Tibial artery (tissue), 4 donors: ENCODE results near the gene BRF1.
A peak's percentile ranks its signal among the peaks of the same experiment; 100 is the strongest.
"Not testable (repeated sequence)": the region's sequence is repeated elsewhere in the genome, so short reads cannot be mapped to it uniquely, and the experiment has no call there.

Source experiments
- DNase-seq, 2 donors: peaks; one replicate each; pipeline ENCODE4 v3.0.0-alpha.2; 2019
- H3K27ac ChIP-seq, 2 donors: fragments of 200-600 bp; sonication (generic) in 1 of 2; 1 replicate in 1 of 2; 2 replicates in 1 of 2; pipeline ENCODE4 v1.5.1; 2018 to 2019; ENCODE audit warnings: mild to moderate bottlenecking in 1 of 2
- H3K27me3 ChIP-seq, 2 donors: fragments of 200-600 bp; sonication (generic) in 1 of 2; one replicate each; pipeline versions ENCODE4 v1.5.1 to v1.6.0; 2016 to 2019
- H3K36me3 ChIP-seq, 3 donors: fragments of 200-600 bp; sonication (generic) in 2 of 3; one replicate each; pipeline ENCODE4 v1.5.1; 2016 to 2019; ENCODE audit warnings: mild to moderate bottlenecking in 2 of 3
- H3K4me1 ChIP-seq, 4 donors: fragments of 200-600 bp; sonication (generic) in 2 of 4; 1 replicate in 3 of 4; 2 replicates in 1 of 4; pipeline ENCODE4 v1.5.1; 2016 to 2019
- H3K4me3 ChIP-seq, 2 donors: fragments of 200-600 bp; sonication (generic) in 1 of 2; 1 replicate in 1 of 2; 2 replicates in 1 of 2; pipeline ENCODE4 v1.5.1; 2018 to 2019; ENCODE audit warnings: mild to moderate bottlenecking in 2 of 2
- H3K9me3 ChIP-seq, 3 donors: fragments of 200-600 bp; sonication (generic) in 1 of 3; one replicate each; pipeline ENCODE4 v1.5.1; 2016 to 2019
- intact Hi-C: fragments of 100-400 bp; cut with DNase I; formaldehyde crosslinking; loops from one replicate; pipeline ENCODE4 v1.15.0; 2023; ENCODE audit warnings: low total_unique reads
- TF ChIP-seq, protein P1 (sequence below), 2 experiments: fragments of 200-600 bp in 1 of 2; fragments of 450-650 bp in 1 of 2; IDR thresholded peaks; one replicate each; pipeline ENCODE4 v1.5.1; 2017 to 2019; ENCODE audit warnings: antibody characterized with exemption in 2 of 2, mild to moderate bottlenecking in 1 of 2, moderate library complexity in 1 of 2

The BRF1 gene

DNA sequence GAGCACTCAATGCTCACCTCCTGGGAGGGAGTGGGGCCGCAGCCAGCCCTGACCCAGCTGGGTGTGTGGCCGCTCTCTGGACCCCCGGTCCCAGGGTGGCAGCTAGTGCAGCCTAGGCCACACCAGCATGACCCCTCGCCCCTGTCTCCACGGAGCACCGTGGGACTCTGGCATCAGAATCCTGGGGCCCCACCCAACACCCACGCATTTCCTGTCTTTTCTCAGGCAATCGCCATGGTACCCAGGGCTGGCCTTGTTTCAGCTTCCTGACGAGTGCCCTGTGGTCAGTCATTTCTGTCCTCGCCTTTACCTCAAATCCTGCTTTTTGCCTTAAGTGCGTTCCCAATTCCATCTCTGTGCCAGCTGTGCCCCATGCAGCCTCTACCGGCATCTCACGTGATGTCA is 29.7 kb upstream of the BRF1 start:
- DNase-seq, result peak; percentile 45 to 72
- Histone ChIP-seq H3K4me1 (peaks cover 0 to 32% (median 18%) of the 10 kb centered on the region in 4 donors), H3K9me3 (no peaks in the 10 kb centered on the region), H3K27ac (peak overlapping the region in 1 of 2 donors; percentile 41), H3K4me3 (no peak overlapping the region), H3K36me3 (no peaks in the 10 kb centered on the region), H3K27me3 (no peaks in the 10 kb centered on the region)
- TF ChIP-seq, protein P1, sequence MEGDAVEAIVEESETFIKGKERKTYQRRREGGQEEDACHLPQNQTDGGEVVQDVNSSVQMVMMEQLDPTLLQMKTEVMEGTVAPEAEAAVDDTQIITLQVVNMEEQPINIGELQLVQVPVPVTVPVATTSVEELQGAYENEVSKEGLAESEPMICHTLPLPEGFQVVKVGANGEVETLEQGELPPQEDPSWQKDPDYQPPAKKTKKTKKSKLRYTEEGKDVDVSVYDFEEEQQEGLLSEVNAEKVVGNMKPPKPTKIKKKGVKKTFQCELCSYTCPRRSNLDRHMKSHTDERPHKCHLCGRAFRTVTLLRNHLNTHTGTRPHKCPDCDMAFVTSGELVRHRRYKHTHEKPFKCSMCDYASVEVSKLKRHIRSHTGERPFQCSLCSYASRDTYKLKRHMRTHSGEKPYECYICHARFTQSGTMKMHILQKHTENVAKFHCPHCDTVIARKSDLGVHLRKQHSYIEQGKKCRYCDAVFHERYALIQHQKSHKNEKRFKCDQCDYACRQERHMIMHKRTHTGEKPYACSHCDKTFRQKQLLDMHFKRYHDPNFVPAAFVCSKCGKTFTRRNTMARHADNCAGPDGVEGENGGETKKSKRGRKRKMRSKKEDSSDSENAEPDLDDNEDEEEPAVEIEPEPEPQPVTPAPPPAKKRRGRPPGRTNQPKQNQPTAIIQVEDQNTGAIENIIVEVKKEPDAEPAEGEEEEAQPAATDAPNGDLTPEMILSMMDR (IDR thresholded peaks at IDR 0.05), result no peak
- intact Hi-C loops, result no loop called here

DNA sequence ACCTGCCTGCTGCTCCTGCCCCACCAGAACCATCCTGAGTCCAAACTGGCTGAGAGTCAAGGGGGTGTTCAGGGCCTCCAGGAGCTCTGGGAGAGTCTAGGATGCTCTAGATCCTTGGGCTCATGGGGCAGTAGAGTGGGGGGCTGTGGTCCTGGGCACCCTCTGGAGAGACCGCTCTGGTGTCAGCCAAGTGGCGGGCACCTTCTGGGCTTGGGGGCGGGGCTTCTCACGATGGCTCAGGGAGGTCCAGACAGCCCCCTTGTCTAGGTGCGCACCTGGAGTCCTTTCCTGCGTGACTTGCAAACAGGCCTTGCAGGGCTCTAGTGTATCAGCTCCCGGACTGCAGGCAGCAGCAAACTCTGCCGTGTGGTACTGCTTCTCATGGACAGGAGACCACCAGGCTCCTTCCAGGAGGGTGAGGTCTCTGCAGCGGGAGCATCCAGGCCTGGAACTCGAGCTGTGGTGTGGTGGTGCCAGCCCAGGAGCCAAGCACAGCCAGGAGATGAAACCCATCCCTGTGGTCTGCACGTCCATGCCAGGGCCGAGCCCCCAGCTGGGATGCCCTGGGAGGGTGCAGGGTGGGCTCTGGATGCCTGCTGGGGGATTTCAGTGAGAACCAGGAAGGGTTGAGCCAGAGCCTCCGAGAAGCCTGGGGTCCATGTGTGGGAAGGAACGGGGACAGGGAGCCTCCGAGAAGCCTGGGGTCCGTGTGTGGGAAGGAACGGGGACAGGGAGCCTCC is 28.8 kb upstream of the BRF1 start:
- TF ChIP-seq, protein P1 (IDR thresholded peaks at IDR 0.05), result no peak
- no peak for DNase-seq
- H3K27ac ChIP-seq, result no peak overlapping the region
- H3K27me3 ChIP-seq, result no peaks in the 10 kb centered on the region
- no peak overlapping the region for H3K4me3 ChIP-seq
- H3K36me3 ChIP-seq, result no peaks in the 10 kb centered on the region
- peaks cover 0 to 39% (median 24%) of the 10 kb centered on the region in 4 donors for H3K4me1 ChIP-seq
- no peaks in the 10 kb centered on the region for H3K9me3 ChIP-seq
- intact Hi-C loops, result no loop called here

DNA sequence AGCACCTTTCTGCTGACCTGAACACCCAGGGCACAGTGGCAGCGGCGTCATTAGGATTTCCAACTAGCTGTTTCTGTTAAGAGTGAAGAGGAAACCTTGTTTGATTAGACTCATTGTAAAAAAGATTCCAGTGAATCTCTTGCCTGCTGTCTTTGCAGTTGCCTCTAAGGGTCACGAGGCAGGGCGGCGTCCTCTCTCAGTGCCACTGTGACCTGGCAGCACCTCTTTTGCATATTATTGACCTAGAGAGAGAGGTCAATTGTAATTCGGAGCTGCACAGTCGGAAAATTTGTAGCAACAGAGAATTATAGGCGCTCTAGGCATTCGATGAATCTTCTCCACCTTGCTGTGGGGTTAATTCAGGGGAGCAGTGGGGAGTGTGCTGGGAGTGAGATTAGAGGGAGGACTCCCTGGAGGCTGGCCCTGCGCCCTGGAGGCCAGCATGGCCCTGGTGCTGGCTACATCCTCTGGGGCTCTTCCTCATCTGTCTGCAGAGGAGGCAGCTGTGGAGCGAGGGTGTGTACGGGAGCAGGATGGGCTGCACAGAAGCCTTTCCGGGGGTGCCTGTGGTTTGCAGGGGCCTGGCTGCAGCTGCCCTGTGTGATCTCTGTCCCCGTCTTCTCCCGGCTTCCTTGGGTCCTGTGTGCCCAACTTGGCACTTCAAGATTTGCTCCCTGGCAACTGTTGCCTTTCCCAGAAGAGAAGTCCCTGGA is 28.0 kb upstream of the BRF1 start:
- Histone ChIP-seq H3K9me3 (no peaks in the 10 kb centered on the region), H3K27ac (no peak overlapping the region), H3K4me3 (no peak overlapping the region), H3K36me3 (no peaks in the 10 kb centered on the region), H3K4me1 (peaks cover 0 to 47% (median 30%) of the 10 kb centered on the region in 4 donors), H3K27me3 (no peaks in the 10 kb centered on the region)
- intact Hi-C loops, result no loop called here
- TF ChIP-seq, protein P1 (IDR thresholded peaks at IDR 0.05), result no peak
- DNase-seq, result no peak

DNA sequence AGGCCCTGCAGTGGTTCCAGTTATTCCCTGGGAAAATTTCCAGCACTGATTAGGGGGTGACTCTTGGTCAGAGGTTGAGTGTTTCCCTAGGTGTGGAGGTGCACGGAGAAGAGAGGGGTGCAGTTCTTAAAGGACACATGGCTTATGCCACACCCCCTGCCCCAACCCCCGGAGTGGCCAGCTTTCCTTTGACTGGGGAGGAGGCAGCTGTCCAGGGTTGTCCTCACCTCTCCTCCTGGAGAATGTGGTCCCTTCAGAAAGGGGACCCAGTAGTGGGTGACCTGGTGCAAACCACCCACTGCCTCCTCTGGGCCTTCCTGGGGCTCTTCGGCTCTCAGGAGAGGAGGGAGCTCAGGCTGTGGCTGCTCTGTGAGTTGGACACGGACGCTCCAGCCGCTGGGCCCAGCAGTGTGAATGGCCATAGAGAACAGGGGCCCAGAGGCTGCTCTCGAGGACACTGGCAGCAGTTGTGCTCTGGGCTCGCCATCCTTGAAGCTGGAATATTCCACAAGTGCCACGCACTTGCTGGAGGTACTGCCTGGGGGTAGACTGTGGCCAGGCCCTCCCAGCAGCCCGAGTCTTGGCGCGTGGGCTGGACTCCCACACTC is 27.4 kb upstream of the BRF1 start:
- H3K4me1 ChIP-seq, result peaks cover 0 to 49% (median 33%) of the 10 kb centered on the region in 4 donors
- H3K4me3 ChIP-seq, result no peak overlapping the region
- intact Hi-C loops, result no loop called here
- no peak overlapping the region for H3K27ac ChIP-seq
- no peak for DNase-seq
- TF ChIP-seq, protein P1 (IDR thresholded peaks at IDR 0.05), result no peak
- no peaks in the 10 kb centered on the region for H3K9me3 ChIP-seq
- no peaks in the 10 kb centered on the region for H3K27me3 ChIP-seq
- no peaks in the 10 kb centered on the region for H3K36me3 ChIP-seq

DNA sequence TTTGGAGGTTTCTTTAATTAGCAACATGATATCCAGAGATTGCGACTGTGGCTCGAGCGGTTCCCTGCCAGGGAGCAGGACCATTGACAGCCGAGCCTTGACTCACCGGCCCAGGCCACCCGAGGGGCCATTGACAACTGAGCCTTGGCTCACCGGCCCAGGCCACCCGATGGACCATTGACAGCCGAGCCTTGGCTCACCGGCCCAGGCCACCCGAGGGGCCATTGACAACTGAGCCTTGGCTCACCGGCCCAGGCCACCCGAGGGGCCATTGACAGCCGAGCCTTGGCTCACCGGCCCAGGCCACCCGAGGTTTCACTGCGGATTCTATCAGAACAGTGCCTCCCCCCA is 26.9 kb upstream of the BRF1 start:
- H3K9me3 ChIP-seq, H3K27ac ChIP-seq, H3K27me3 ChIP-seq, H3K4me3 ChIP-seq, H3K36me3 ChIP-seq, DNase-seq, intact Hi-C loops: not testable (repeated sequence)
- H3K4me1 ChIP-seq, result peaks cover 0 to 51% (median 31%) of the 10 kb centered on the region in 4 donors
